ENCODE results near the gene CBX7.

- TF ChIP-seq, protein P1, sequence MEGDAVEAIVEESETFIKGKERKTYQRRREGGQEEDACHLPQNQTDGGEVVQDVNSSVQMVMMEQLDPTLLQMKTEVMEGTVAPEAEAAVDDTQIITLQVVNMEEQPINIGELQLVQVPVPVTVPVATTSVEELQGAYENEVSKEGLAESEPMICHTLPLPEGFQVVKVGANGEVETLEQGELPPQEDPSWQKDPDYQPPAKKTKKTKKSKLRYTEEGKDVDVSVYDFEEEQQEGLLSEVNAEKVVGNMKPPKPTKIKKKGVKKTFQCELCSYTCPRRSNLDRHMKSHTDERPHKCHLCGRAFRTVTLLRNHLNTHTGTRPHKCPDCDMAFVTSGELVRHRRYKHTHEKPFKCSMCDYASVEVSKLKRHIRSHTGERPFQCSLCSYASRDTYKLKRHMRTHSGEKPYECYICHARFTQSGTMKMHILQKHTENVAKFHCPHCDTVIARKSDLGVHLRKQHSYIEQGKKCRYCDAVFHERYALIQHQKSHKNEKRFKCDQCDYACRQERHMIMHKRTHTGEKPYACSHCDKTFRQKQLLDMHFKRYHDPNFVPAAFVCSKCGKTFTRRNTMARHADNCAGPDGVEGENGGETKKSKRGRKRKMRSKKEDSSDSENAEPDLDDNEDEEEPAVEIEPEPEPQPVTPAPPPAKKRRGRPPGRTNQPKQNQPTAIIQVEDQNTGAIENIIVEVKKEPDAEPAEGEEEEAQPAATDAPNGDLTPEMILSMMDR (conservative IDR thresholded peaks at IDR 0.05; ENCODE audit: low read depth, low read length), result no peak
- no peak for TF ChIP-seq SMC3 (IDR thresholded peaks at IDR 0.05; ENCODE audit: low read depth, low read length)
- TF ChIP-seq POLR2A (IDR thresholded peaks at IDR 0.05; ENCODE audit: low read depth, low read length), result no peak
- TF ChIP-seq RAD21 (IDR thresholded peaks at IDR 0.05; ENCODE audit: low read length), result no peak
- TF ChIP-seq, protein P2, sequence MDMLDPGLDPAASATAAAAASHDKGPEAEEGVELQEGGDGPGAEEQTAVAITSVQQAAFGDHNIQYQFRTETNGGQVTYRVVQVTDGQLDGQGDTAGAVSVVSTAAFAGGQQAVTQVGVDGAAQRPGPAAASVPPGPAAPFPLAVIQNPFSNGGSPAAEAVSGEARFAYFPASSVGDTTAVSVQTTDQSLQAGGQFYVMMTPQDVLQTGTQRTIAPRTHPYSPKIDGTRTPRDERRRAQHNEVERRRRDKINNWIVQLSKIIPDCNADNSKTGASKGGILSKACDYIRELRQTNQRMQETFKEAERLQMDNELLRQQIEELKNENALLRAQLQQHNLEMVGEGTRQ (IDR thresholded peaks at IDR 0.05; ENCODE audit: low read depth, low read length), result no peak
Observed at GRCh38 chr22:39147335-39148025, 5.0 kb downstream of the CBX7 start.

Measured in IMR-90 (cell line).